ENCODE results near the gene VSTM4.

VSTM4 gene

DNA sequence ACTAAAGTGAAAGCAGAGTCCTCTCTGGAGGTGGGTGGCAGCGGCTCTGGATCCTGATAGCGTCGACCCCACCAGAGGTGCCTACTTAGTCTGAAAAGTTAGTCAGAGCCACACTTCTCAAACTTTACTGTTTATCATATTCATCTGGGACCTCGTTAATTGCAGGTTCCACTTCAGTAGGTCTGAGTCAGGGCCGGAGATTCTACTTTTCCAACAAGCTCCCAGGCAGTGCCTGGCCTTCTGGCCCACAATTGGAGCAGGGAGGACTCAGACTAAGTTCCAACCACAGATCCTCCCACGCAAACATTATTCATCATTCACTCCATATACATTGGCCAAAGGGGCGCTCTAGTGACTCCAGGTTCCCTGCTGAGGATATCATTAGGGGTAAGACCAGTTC, 78.1 kb downstream of the VSTM4 start:
- DNase-seq = peak; percentile 19

DNA sequence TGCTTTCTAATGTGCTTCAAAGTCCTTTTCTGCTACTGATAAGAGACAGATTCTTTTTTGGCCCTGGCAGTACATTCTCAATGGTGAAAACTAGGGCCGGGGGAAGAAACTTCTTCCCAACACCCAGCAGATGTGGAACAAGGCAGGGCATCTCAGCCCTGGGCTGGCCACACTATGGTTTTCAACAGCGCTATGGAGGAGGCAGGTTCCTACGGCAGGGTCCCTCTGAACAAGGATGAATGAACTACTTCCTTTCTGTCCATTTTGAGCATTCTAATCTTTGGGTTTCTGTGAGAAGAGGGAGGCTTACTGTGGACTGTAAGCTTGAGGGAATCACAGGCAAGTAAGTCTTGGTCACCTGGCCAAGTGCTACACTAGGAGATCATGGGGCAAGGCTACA, 78.7 kb downstream of the VSTM4 start:
- no peak for DNase-seq

- DNase-seq = no peak
These were observed 79.4 kb downstream of the VSTM4 start for GRCh38 chr10:49035920-49036319.

GRCh38 chr10:49034925-49035324, 80.4 kb downstream of the VSTM4 start:
- DNase-seq = no peak

- no peak for DNase-seq
These were observed 81.4 kb downstream of the VSTM4 start for GRCh38 chr10:49033939-49034338.

DNA sequence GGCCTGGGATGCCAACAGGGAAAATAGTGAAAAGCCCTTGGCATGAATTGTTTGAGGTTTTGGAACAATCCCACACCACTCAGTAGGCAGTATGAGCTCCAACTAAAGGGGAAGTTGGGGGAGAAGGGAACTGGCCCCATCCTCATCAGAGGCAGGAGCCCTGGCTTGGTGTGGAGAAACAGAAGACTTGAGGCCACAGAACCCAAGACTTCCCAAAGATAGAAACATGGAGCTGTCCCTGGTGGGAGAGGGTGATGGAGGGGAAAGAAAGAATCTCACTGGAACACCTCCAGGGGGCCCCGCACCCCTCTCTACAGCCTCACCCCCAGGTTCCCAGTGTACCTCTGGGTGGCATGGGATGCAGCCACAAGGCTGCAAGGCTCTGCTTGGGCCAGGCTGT, 85.7 kb downstream of the VSTM4 start:
- no peak for DNase-seq

GRCh38 chr10:49028639-49029038, 86.7 kb downstream of the VSTM4 start:
- DNase-seq = no peak

- no peak for DNase-seq
These were observed 89.9 kb downstream of the VSTM4 start for GRCh38 chr10:49025347-49025983.

- no peak for DNase-seq
These were observed 90.8 kb downstream of the VSTM4 start for GRCh38 chr10:49024484-49024883.

GRCh38 chr10:49023752-49024151, 91.6 kb downstream of the VSTM4 start:
- DNase-seq = no peak

- no peak for DNase-seq
These were observed 92.3 kb downstream of the VSTM4 start for GRCh38 chr10:49023071-49023470.

DNA sequence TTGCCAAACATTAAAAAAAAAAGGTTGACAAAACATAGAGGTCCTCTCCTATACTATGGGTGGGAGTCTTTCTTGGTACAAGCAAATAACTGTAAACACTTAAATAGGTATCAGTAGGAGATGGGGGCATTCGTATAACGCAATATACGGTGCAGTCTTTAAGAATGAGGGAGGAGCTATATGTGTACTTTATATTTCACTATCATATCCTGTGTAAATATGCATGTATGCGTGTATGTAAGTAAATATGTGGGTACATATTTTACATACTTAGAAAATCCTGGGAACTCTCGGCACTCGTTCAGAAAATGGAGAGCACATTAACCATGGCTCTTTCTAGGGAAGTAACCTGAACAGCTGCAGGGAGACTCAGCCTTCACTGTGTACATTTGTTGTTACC, 93.6 kb downstream of the VSTM4 start:
- no peak for DNase-seq

GRCh38 chr10:49015700-49016099, 99.6 kb downstream of the VSTM4 start:
- no peak for DNase-seq

- no peak for DNase-seq
These were observed 102.7 kb downstream of the VSTM4 start for GRCh38 chr10:49012603-49013002.

- no peak for DNase-seq
These were observed 103.6 kb downstream of the VSTM4 start for GRCh38 chr10:49011756-49012155.

GRCh38 chr10:49010865-49011264, 104.5 kb downstream of the VSTM4 start:
- no peak for DNase-seq

GRCh38 chr10:49010295-49010694, 105.0 kb downstream of the VSTM4 start:
- DNase-seq = peak; percentile 14

DNA sequence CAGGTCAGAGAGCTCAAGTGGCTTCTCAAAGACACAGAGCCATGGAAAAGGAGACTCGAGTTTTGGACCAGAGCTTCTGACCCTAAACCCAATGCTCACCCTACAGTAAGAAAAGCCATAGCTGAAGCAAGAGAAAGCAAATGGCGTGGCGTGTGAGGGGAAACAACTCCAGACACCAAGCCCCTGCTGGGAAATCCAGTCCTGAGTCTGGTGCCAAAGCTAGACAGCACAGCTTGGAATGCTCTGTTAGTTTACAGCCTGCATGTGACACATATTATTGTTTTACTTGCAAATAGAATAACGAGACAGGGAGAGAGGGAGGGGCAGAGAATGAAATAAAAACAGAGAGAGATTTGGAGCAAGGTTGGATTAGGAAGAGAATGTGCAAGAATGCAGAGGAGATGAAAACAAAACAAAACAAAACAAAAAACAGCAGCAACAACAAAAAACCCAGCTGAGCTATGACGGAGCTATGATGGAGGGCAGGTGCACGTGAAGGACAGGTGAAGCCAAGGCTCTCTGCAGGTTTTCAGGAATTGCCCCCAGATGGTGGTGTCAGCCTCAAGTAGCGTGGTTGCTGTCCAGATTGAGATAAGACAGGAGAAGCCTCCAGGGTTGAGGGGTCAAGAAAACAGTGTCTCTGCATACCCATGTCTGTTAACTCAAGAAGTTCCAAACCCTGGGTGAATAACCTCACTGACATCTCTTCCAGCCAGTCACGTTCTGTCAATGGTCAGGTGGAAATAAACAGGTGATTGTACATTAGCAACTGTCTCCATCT, 105.9 kb downstream of the VSTM4 start:
- DNase-seq = no peak

DNA sequence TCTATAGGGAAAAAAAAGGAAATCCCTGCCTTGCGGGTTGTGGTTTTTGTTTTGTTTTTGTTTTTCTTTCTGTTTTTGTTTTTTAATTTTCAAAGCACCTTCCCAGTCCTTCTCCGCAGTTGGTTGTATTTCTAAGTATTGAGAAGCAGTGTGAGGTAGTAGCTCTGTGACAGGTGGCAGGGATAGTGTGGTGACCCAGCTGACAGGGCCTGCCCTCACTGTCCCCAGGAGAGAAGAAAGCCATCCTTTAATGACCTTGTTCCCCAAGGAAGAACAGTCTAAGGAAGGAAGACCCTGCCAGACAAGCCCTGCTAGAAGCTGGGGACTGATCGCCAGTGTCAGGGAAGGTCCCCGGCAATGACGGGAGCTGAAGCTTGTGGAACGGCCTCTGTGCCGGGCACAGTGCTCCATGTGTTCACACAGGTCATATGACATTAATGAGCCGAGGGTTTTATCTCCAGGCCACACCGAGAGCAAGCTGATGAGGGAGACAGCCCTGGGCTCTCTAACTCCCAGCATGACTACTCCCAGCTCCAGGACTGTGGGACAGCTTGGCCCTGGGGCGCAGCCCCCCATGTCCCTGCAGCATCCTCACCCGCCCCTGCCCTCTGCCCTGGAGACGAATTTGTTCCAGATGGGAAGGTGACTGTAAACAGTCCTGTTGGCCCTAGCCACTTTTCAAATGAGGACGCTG, 106.7 kb downstream of the VSTM4 start:
- DNase-seq = no peak

- no peak for DNase-seq
These were observed 107.2 kb downstream of the VSTM4 start for GRCh38 chr10:49008091-49008490.

- no peak for DNase-seq
These were observed 108.2 kb downstream of the VSTM4 start for GRCh38 chr10:49007129-49007528.

- DNase-seq = no peak
These were observed 110.1 kb downstream of the VSTM4 start for GRCh38 chr10:49005270-49005669.

DNA sequence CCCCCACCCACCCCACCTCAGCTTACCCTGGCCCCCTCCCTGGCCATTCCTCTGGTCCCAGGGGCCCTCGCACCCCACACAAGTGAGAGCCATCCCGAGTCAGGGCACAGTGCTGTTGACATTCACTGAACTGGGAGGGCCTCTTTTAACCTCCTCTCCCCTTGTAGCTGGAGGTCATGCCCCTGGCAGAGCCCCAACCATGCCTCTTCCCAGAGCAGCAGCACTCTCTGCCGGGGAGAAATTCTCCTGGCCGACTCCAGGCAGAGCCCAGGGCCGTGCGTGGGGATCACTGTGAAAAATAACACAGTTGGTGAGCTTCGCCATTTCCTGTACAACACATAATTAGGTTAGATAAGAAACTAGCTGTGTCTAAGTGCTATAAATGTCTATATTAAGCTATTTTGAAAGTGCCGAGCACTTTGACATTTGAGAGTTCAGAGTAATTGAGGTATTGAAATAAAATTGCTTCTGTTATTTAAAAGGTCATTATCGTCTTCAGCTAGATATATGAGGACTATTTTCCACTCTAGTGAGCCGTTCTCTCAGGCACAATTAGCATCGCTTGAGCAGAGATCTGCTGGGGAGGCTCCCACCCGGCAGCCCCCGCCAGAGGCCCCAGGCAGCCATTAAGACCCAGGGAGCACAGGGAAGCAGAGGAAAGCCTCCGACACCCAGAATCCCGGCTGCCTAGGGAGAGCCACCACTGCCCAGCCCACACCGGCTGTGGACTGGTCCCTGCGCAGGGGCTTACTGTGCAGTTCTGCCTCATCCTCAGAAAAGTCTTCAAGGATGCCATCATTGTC, 113.3 kb downstream of the VSTM4 start:
- DNase-seq = no peak

Measured in OCI-M1 (cell line).